BJ (cell line): ENCODE measurements around the gene MSLN. TPM values are rescaled to one million over a fixed set of nuclear protein-coding genes. Genes with fewer than 3 reads are reported as not detected.

Experiments
- CTCF ChIA-PET: fragments of 350-600 bp; formaldehyde crosslinking; extraction: SDS; loops from one replicate; lab custom pipeline; 2021; ENCODE audit warnings: antibody characterized with exemption, inconsistent platforms; lab: Yijun Ruan, JAX
- POLR2A ChIA-PET: fragments of 300-600 bp; sonication (Branson Sonifier 250); formaldehyde crosslinking; extraction: SDS; loops from one replicate; lab custom pipeline; 2021; ENCODE audit warnings: antibody characterized with exemption; lab: Charles Lee
- DNase-seq: peaks from one replicate; pipeline ENCODE4 v3.0.0-alpha.2; 2011; ENCODE audit warnings: low read depth
- H3K27me3 ChIP-seq: 2 replicates; pipeline ENCODE4 v1.6.0; 2011; ENCODE audit warnings: low read length; ENCODE audit not compliant: control insufficient read depth, insufficient read depth
- H3K36me3 ChIP-seq: 2 replicates; pipeline ENCODE4 v1.5.1; 2011; ENCODE audit warnings: low read length; ENCODE audit not compliant: control insufficient read depth, insufficient read depth
- H3K4me3 ChIP-seq: 2 replicates; pipeline ENCODE4 v1.5.1; 2011; ENCODE audit warnings: low read depth, mild to moderate bottlenecking, control low read depth, low read length
- CTCF ChIP-seq: IDR thresholded peaks from 2 replicates; pipeline ENCODE4 v1.5.1; 2011; ENCODE audit warnings: low read depth, mild to moderate bottlenecking, control low read depth, inconsistent platforms, low read length, moderate library complexity; ENCODE audit not compliant: insufficient read depth
- polyA plus RNA-seq: library from polyadenylated mRNA; depleted of rRNA; stranded (reverse); fragments of >200 nt; gene quantifications from 2 replicates; pipeline ENCODE4 v1.2.3, GENCODE V29; 2011

The MSLN gene
- polyA plus RNA-seq, 1 experiment = 0.67 TPM

- no peaks in the 10 kb centered on the region for H3K36me3 ChIP-seq
- no peak overlapping the region for H3K4me3 ChIP-seq
- no peaks in the 10 kb centered on the region for H3K27me3 ChIP-seq
- POLR2A ChIA-PET = interaction anchor here (0.5 kb wide), 1 partner anchor 47 kb away, joined by 18 read pairs; no protein-coding TSS in a partner anchor
- no peak for DNase-seq
- CTCF ChIA-PET = interaction anchor here (0.7 to 1.5 kb wide), 4 partner anchors 9 to 434 kb away, joined by 3 to 5 read pairs (median 4); no protein-coding TSS in a partner anchor
- TF ChIP-seq CTCF = no peak
These were observed 469 bp upstream of the MSLN start for GRCh38 chr16:760065-760464.

GRCh38 chr16:761625-762513 is 1.3 kb downstream of the MSLN start:
- CTCF ChIA-PET = interaction anchor here (1.2 to 1.5 kb wide), 4 partner anchors 11 to 50 kb away, joined by 3 to 5 read pairs (median 4); no protein-coding TSS in a partner anchor
- no peak overlapping the region for H3K4me3 ChIP-seq
- POLR2A ChIA-PET = interaction anchor here (0.6 kb wide), 1 partner anchor 13 kb away, joined by 3 read pairs; no protein-coding TSS in a partner anchor
- no peaks in the 10 kb centered on the region for H3K36me3 ChIP-seq
- no peak for DNase-seq
- TF ChIP-seq CTCF = no peak
- H3K27me3 ChIP-seq = no peaks in the 10 kb centered on the region

GRCh38 chr16:762595-763268 is 2.2 kb downstream of the MSLN start:
- no peaks in the 10 kb centered on the region for H3K36me3 ChIP-seq
- no peak for DNase-seq
- H3K27me3 ChIP-seq = no peaks in the 10 kb centered on the region
- ChIA-PET CTCF (interaction anchor here (1.2 to 1.5 kb wide), 2 partner anchors 22 to 51 kb away, joined by 3 to 4 read pairs; no protein-coding TSS in a partner anchor), POLR2A (no interaction called here)
- no peak overlapping the region for H3K4me3 ChIP-seq
- no peak for TF ChIP-seq CTCF

GRCh38 chr16:763369-764183 is 3.0 kb downstream of the MSLN start:
- no peaks in the 10 kb centered on the region for H3K36me3 ChIP-seq
- POLR2A ChIA-PET = no interaction called here
- H3K4me3 ChIP-seq = no peak overlapping the region
- no peak for TF ChIP-seq CTCF
- DNase-seq = no peak
- CTCF ChIA-PET = no interaction called here
- H3K27me3 ChIP-seq = no peaks in the 10 kb centered on the region
